ENCODE measurements around the gene MRPS27.

Gene MRPS27

DNA sequence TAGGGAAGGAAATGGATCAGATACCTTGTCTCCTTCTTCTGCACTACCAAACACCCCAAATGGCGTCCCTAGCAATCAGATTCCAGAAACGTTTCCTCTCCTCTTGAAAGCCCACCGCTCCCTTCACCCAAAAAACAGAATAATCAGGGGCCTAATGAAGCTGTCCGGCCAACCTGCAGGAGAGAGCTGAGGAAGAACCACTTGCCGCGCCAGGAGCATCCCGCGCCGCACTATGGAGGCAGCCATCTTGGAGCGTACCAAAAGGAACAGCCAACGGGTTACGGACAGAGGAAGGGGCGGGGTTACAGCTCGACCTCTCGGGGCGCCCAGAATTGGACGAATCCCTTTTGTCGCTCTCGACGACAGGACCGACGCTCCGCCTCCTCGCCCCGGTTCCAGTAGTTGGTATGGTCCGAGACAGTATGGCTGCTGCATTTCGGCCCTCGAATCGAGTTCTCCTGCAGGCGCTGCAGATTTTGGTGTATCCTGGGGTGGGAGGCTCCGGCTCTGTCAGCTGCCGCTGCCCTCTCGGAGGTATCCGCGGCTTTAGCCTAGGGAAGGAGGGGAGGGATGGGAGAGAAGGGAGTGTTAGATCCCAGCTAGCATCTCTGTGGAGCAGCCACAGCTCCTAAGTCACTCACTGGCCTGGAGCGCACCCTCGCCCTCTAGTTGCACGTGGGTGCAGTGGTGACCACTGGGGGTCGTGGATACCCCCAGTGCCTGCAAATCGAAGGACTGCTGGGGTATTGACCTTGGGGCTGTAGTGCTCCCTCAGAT is at the start of gene MRPS27, which contains the start of gene PTCD2:
Gene MRPS27 (minus strand): TSS at position 265 of the 777 bp plus-strand sequence. CDS start 19 bp downstream, at position 246.
Gene PTCD2 (plus strand): TSS at position 398 of the 777 bp plus-strand sequence. CDS start 10 bp downstream, at position 408.
- TF ChIP-seq ZFX (IDR thresholded peaks at IDR 0.05) (peak; percentile 39; the same call in 1 of the 2 replicates), CTCF (conservative IDR thresholded peaks at IDR 0.05) (peak; percentile 37)
- H3K27ac ChIP-seq: peak within 1 kb of the TSS; percentile 87

GRCh38 chr5:72369711-72370110 is 49.7 kb upstream of the MRPS27 start:
- H3K27ac ChIP-seq: no peak overlapping the region
- TF ChIP-seq ZFX (IDR thresholded peaks at IDR 0.05) (no peak), CTCF (conservative IDR thresholded peaks at IDR 0.05) (no peak)

GRCh38 chr5:72369301-72369700 is 49.3 kb upstream of the MRPS27 start:
- TF ChIP-seq CTCF (conservative IDR thresholded peaks at IDR 0.05) (no peak), ZFX (IDR thresholded peaks at IDR 0.05) (no peak)
- no peak overlapping the region for H3K27ac ChIP-seq

DNA sequence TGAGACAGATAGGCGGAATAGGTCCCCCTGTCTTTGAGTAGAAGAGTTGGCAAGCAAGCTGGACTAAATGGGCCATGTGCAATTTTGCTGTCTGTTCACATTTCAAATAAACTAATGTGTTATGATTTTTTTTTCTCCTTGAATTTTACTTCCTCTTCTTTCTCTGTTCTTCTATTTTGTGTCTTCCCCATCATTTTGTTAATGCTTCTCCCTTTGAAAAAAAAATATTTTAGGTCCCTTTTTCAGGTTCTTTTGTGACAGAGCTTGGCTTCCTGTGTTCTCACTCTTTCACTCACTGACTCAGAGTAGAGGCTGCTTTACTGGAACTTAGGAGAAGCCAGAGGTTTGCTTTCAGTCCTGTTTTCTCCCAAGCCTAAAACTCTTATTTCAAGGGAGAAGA is 48.2 kb upstream of the MRPS27 start:
- no peak overlapping the region for H3K27ac ChIP-seq
- TF ChIP-seq CTCF (conservative IDR thresholded peaks at IDR 0.05) (no peak), ZFX (IDR thresholded peaks at IDR 0.05) (no peak)

- no peak overlapping the region for H3K27ac ChIP-seq
- TF ChIP-seq CTCF (conservative IDR thresholded peaks at IDR 0.05) (peak; percentile 87), ZFX (IDR thresholded peaks at IDR 0.05) (no peak)
Observed at GRCh38 chr5:72366324-72366976, 46.4 kb upstream of the MRPS27 start.

- TF ChIP-seq ZFX (IDR thresholded peaks at IDR 0.05) (no peak), CTCF (conservative IDR thresholded peaks at IDR 0.05) (no peak)
Observed at GRCh38 chr5:72364951-72365350, 44.9 kb upstream of the MRPS27 start.

GRCh38 chr5:72364171-72364570 is 44.1 kb upstream of the MRPS27 start:
- no peak overlapping the region for H3K27ac ChIP-seq
- TF ChIP-seq ZFX (IDR thresholded peaks at IDR 0.05) (no peak), CTCF (conservative IDR thresholded peaks at IDR 0.05) (no peak)

More at GRCh38 chr5:72364951-72365350, 44.9 kb upstream of the MRPS27 start:
- no peak overlapping the region for H3K27ac ChIP-seq
